Activated CD8-positive, alpha-beta T cell treated with anti-CD3 and anti-CD28 coated beads for 36 hours (primary cell): Measurements from ENCODE around the gene MARCHF11. TPM values are rescaled to one million over a fixed set of nuclear protein-coding genes. Genes with fewer than 3 reads are reported as not detected.

Source experiments
- ATAC-seq: fragments of 200-7000 bp; cut with Tn5 transposase; one replicate; pipeline ENCODE4 v1.10.0; 2021; ENCODE audit warnings: mild to moderate bottlenecking, moderate library complexity
- CTCF ChIA-PET: fragments of 350-600 bp; sonication (Branson Sonifier 250); formaldehyde crosslinking; loops from one replicate; lab custom pipeline; 2021; ENCODE audit warnings: antibody characterized with exemption; lab: Charles Lee
- POLR2A ChIA-PET: fragments of 350-600 bp; sonication (Branson Sonifier 250); formaldehyde crosslinking; loops from one replicate; lab custom pipeline; 2021; ENCODE audit warnings: antibody characterized with exemption; lab: Charles Lee
- DNase-seq: peaks from one replicate; pipeline ENCODE4 v3.0.0-alpha.2; 2020
- H3K27ac Mint-ChIP-seq: one replicate; pipeline ENCODE4 v1.8.0; 2021; ENCODE audit warnings: mild to moderate bottlenecking, mixed read lengths
- H3K27me3 Mint-ChIP-seq: one replicate; pipeline ENCODE4 v1.8.0; 2021; ENCODE audit warnings: mixed read lengths
- H3K36me3 Mint-ChIP-seq: one replicate; pipeline ENCODE4 v1.8.0; 2021; ENCODE audit warnings: low read depth, mixed read lengths
- H3K4me1 Mint-ChIP-seq: one replicate; pipeline ENCODE4 v1.8.0; 2021; ENCODE audit warnings: low read depth, mixed read lengths
- H3K4me3 Mint-ChIP-seq: one replicate; pipeline ENCODE4 v1.8.0; 2021; ENCODE audit warnings: mild to moderate bottlenecking, moderate library complexity, mixed read lengths
- H3K9me3 Mint-ChIP-seq: one replicate; pipeline ENCODE4 v1.8.0; 2021; ENCODE audit warnings: mixed read lengths
- CTCF ChIP-seq: fragments of 200-600 bp; IDR thresholded peaks from one replicate; pipeline ENCODE4 v1.8.0; 2022; ENCODE audit warnings: antibody characterized with exemption, mild to moderate bottlenecking
- intact Hi-C: fragments of 100-400 bp; cut with micrococcal nuclease; formaldehyde crosslinking; loops from one replicate; pipeline ENCODE4 v1.10.0; 2022
- total RNA-seq, 2 experiments: library from RNA; stranded (reverse); gene quantifications; one replicate each; pipeline ENCODE4 v1.2.3, GENCODE V29; 2021

Gene MARCHF11
- total RNA-seq, 2 experiments from 2014 or later = not detected

GRCh38 chr5:16066320-16066719, 113.3 kb downstream of the MARCHF11 start:
- ChIA-PET CTCF (no interaction called here), POLR2A (no interaction called here)
- Mint-ChIP-seq H3K36me3 (no peaks in the 10 kb centered on the region), H3K4me3 (no peak overlapping the region), H3K9me3 (no peaks in the 10 kb centered on the region), H3K4me1 (no peaks in the 10 kb centered on the region), H3K27me3 (no peaks in the 10 kb centered on the region), H3K27ac (no peak overlapping the region)
- DNase-seq (no peak), ATAC-seq (no peak)
- intact Hi-C loops = no loop called here
- TF ChIP-seq CTCF = no peak

- H3K4me3 Mint-ChIP-seq = no peak overlapping the region
- H3K27me3 Mint-ChIP-seq = no peaks in the 10 kb centered on the region
- H3K36me3 Mint-ChIP-seq = no peaks in the 10 kb centered on the region
- H3K27ac Mint-ChIP-seq = no peak overlapping the region
- TF ChIP-seq CTCF = no peak
- ChIA-PET CTCF (no interaction called here), POLR2A (no interaction called here)
- H3K4me1 Mint-ChIP-seq = no peaks in the 10 kb centered on the region
- intact Hi-C loops = no loop called here
- ATAC-seq (no peak), DNase-seq (no peak)
- H3K9me3 Mint-ChIP-seq = no peaks in the 10 kb centered on the region
Measured at GRCh38 chr5:16065831-16066230, 113.8 kb downstream of the MARCHF11 start.

GRCh38 chr5:16064135-16064893, 115.3 kb downstream of the MARCHF11 start:
- Mint-ChIP-seq H3K9me3 (no peaks in the 10 kb centered on the region), H3K4me1 (no peaks in the 10 kb centered on the region), H3K27me3 (no peaks in the 10 kb centered on the region), H3K36me3 (no peaks in the 10 kb centered on the region), H3K4me3 (no peak overlapping the region), H3K27ac (no peak overlapping the region)
- ATAC-seq (no peak), DNase-seq (no peak)
- POLR2A ChIA-PET = interaction anchor here (0.6 kb wide), 1 partner anchor 1489 kb away, joined by 3 read pairs; no protein-coding TSS in a partner anchor
- TF ChIP-seq CTCF = no peak
- CTCF ChIA-PET = no interaction called here
- intact Hi-C loops = no loop called here

- ATAC-seq (no peak), DNase-seq (no peak)
- Mint-ChIP-seq H3K36me3 (no peaks in the 10 kb centered on the region), H3K4me1 (no peaks in the 10 kb centered on the region), H3K9me3 (peaks cover 1% of the 10 kb centered on the region), H3K27me3 (no peaks in the 10 kb centered on the region), H3K4me3 (no peak overlapping the region), H3K27ac (no peak overlapping the region)
- ChIA-PET CTCF (no interaction called here), POLR2A (no interaction called here)
- TF ChIP-seq CTCF = no peak
- intact Hi-C loops = no loop called here
Measured at GRCh38 chr5:16061163-16061562, 118.4 kb downstream of the MARCHF11 start.

GRCh38 chr5:16057277-16057676, 122.3 kb downstream of the MARCHF11 start:
- intact Hi-C loops = no loop called here
- ChIA-PET CTCF (no interaction called here), POLR2A (no interaction called here)
- Mint-ChIP-seq H3K9me3 (peaks cover 3% of the 10 kb centered on the region), H3K27me3 (no peaks in the 10 kb centered on the region), H3K4me1 (no peaks in the 10 kb centered on the region), H3K4me3 (no peak overlapping the region), H3K36me3 (no peaks in the 10 kb centered on the region), H3K27ac (no peak overlapping the region)
- no peak for TF ChIP-seq CTCF
- no peak for DNase-seq
- no peak for ATAC-seq
